T-cell (primary cell): ENCODE data around the gene MACC1. TPM values are rescaled to one million over a fixed set of nuclear protein-coding genes. Genes with fewer than 3 reads are reported as not detected.

ENCODE experiments used
- ATAC-seq, 4 experiments: fragments of 200-7000 bp in 3 of 4; fragments of 150-1000 bp in 1 of 4; cut with Tn5 transposase; replicated peaks in 1 of 4; 1 replicate in 3 of 4; 2 replicates in 1 of 4; pipeline ENCODE4 v1.10.0; 2021; ENCODE audit warnings: moderate library complexity in 3 of 4, mild to moderate bottlenecking in 2 of 4, moderate number of reproducible peaks in 1 of 4
- CTCF ChIA-PET, 2 donors: fragments of 300-600 bp; sonication (Branson Sonifier 250); formaldehyde crosslinking; loops; one replicate each; lab custom pipeline; 2022; ENCODE audit warnings: antibody characterized with exemption in 2 of 2; lab: Charles Lee
- POLR2A ChIA-PET, 2 donors: fragments of 300-600 bp; sonication (Branson Sonifier 250); formaldehyde crosslinking; loops; one replicate each; lab custom pipeline; 2022; ENCODE audit warnings: antibody characterized with exemption in 2 of 2; lab: Charles Lee
- DNase-seq, 35 experiments: peaks; one replicate each; pipeline versions ENCODE4 v3.0.0 to v3.0.0-alpha.2; 2013 to 2023
- H3K27ac ChIP-seq: one replicate; pipeline ENCODE4 v1.5.1; 2013; ENCODE audit warnings: low read length
- H3K27me3 ChIP-seq, 2 experiments: replicated peaks in 1 of 2; 1 replicate in 1 of 2; 2 replicates in 1 of 2; pipeline versions ENCODE4 v1.6.1 to v1.7.0; 2013; ENCODE audit warnings: low read length in 1 of 2, mixed read lengths in 1 of 2; ENCODE audit not compliant: control insufficient read depth in 2 of 2, insufficient read depth in 2 of 2; ENCODE audit errors: extremely low read depth in 1 of 2
- H3K36me3 ChIP-seq, 2 donors: 1 replicate in 1 of 2; 2 replicates in 1 of 2; pipeline versions ENCODE4 v1.6.1 to v1.7.0; 2013; ENCODE audit warnings: low read length in 1 of 2; ENCODE audit not compliant: control insufficient read depth in 2 of 2, insufficient read depth in 1 of 2; ENCODE audit errors: extremely low read depth in 1 of 2
- H3K4me1 ChIP-seq, 2 experiments: 1 replicate in 1 of 2; 2 replicates in 1 of 2; pipeline versions ENCODE4 v1.6.1 to v1.7.0; 2013; ENCODE audit warnings: low read length in 2 of 2, mixed read lengths in 1 of 2; ENCODE audit not compliant: insufficient read depth in 2 of 2, control insufficient read depth in 1 of 2; ENCODE audit errors: extremely low read depth in 1 of 2
- H3K4me3 ChIP-seq, 2 donors: 1 replicate in 1 of 2; 2 replicates in 1 of 2; pipeline versions ENCODE4 v1.5.1 to v1.7.0; 2013; ENCODE audit warnings: mild to moderate bottlenecking in 2 of 2, low read length in 1 of 2, moderate library complexity in 1 of 2; ENCODE audit not compliant: control insufficient read depth in 1 of 2; ENCODE audit errors: extremely low read depth in 1 of 2
- H3K9me3 ChIP-seq: 2 replicates; pipeline ENCODE4 v1.7.0; 2013
- H3K27ac Mint-ChIP-seq, 2 donors: one replicate each; pipeline ENCODE4 v1.8.0; 2020 to 2021; ENCODE audit warnings: mild to moderate bottlenecking in 2 of 2, mixed read lengths in 2 of 2
- H3K27me3 Mint-ChIP-seq, 2 donors: one replicate each; pipeline ENCODE4 v1.8.0; 2021 to 2022; ENCODE audit warnings: mixed read lengths in 2 of 2
- H3K36me3 Mint-ChIP-seq: one replicate; pipeline ENCODE4 v1.8.0; 2021; ENCODE audit warnings: mixed read lengths
- H3K4me1 Mint-ChIP-seq, 3 donors: one replicate each; pipeline ENCODE4 v1.8.0; 2020 to 2022; ENCODE audit warnings: mixed read lengths in 3 of 3, mild to moderate bottlenecking in 1 of 3
- H3K4me3 Mint-ChIP-seq, 3 donors: one replicate each; pipeline ENCODE4 v1.8.0; 2020 to 2022; ENCODE audit warnings: mild to moderate bottlenecking in 3 of 3, mixed read lengths in 3 of 3, moderate library complexity in 3 of 3
- H3K9me3 Mint-ChIP-seq, 3 donors: one replicate each; pipeline ENCODE4 v1.8.0; 2020 to 2022; ENCODE audit warnings: mixed read lengths in 3 of 3
- WGBS: methylation state at CpG from one replicate; pipeline ENCODE4 v1.1.5; 2013; ENCODE audit warnings: missing lambda C conversion rate; ENCODE audit not compliant: insufficient coverage; 5-methylcytosine and 5-hydroxymethylcytosine counted together
- total RNA-seq, 35 experiments: library from RNA in 6 of 35; stranded (reverse) in 6 of 35; fragments of 120-200 nt in 1 of 35; gene quantifications; one replicate each; pipeline versions ENCODE4 v1.2.1 to v1.2.4 and lab custom pipeline; 2013 to 2026

The MACC1 gene
- total RNA-seq, 5 donors from 2014 or later (not counting 1 experiment from before 2014, with no cell fraction given): 0.19 to 0.50 (median 0.39) TPM

DNA sequence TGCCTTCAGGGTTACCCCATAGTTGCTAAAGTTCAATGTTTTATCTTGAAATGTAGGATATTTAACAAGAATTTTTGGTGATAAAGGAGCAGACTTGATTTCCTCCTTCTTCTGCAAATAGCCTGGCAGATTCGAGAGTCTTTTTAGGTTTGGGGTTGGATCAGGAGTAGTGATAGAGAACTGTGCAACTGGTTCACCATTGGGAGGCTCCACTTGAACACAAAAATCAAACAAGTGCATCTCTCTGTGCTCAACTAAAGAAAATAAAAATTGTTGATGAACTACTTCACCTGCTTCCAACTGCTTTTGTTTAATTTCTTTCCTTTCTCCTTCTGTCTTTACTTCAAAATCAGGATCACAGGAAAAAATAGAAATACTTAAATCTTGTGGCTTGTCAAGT lies 58.5 kb downstream of the MACC1 start:
- no peaks in the 10 kb centered on the region for H3K36me3 ChIP-seq
- Mint-ChIP-seq H3K4me3 (no peak overlapping the region), H3K9me3 (no peaks in the 10 kb centered on the region), H3K27ac (no peak overlapping the region), H3K4me1 (no peaks in the 10 kb centered on the region), H3K36me3 (no peaks in the 10 kb centered on the region), H3K27me3 (no peaks in the 10 kb centered on the region)
- no peaks in the 10 kb centered on the region for H3K9me3 ChIP-seq
- ChIA-PET CTCF (no interaction called here), POLR2A (no interaction called here)
- WGBS: no CpG with 5 or more reads among the region's 1 CpG
- ATAC-seq: no peak
- H3K27ac ChIP-seq: no peak overlapping the region
- H3K4me3 ChIP-seq: no peak overlapping the region
- DNase-seq: no peak
- no peaks in the 10 kb centered on the region for H3K27me3 ChIP-seq
- no peaks in the 10 kb centered on the region for H3K4me1 ChIP-seq

- no peak overlapping the region for H3K27ac Mint-ChIP-seq
- Histone ChIP-seq H3K27me3 (no peaks in the 10 kb centered on the region), H3K36me3 (no peaks in the 10 kb centered on the region), H3K27ac (no peak overlapping the region), H3K4me1 (no peaks in the 10 kb centered on the region), H3K9me3 (no peaks in the 10 kb centered on the region), H3K4me3 (no peak overlapping the region)
- ChIA-PET POLR2A (no interaction called here), CTCF (no interaction called here)
- H3K27me3 Mint-ChIP-seq: no peaks in the 10 kb centered on the region
- no peaks in the 10 kb centered on the region for H3K4me1 Mint-ChIP-seq
- H3K9me3 Mint-ChIP-seq: peaks cover 0 to 2% (median 0%) of the 10 kb centered on the region in 3 donors
- no peak for DNase-seq
- no peak overlapping the region for H3K4me3 Mint-ChIP-seq
- no CpG with 5 or more reads among the region's 3 CpGs for WGBS
- no peak for ATAC-seq
- H3K36me3 Mint-ChIP-seq: no peaks in the 10 kb centered on the region
These were observed 59.7 kb downstream of the MACC1 start for GRCh38 chr7:20157456-20157855.

GRCh38 chr7:20153999-20154398 lies 63.2 kb downstream of the MACC1 start:
- no peaks in the 10 kb centered on the region for H3K4me1 Mint-ChIP-seq

DNA sequence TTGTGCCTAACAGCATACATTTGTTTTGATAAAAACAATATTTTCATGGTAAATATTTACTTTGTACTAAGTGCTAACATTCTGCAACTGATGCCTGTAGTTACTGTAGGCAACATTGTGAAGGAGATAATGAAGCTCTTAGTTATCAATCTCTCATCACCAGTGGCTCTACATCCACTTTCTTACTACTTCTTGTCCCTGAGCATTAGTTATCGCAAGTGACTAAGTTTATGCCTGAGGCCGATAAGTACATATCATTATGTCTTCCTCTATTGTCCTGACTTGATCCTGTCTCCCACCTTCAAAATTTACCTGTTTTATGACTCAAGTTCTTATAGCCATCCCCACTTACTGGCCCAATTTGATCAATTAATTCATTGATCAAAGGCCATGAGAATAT lies 63.6 kb downstream of the MACC1 start:
- no peak overlapping the region for H3K27ac ChIP-seq
- POLR2A ChIA-PET: no interaction called here
- H3K36me3 ChIP-seq: no peaks in the 10 kb centered on the region
- Mint-ChIP-seq H3K4me3 (no peak overlapping the region), H3K9me3 (peaks cover 0 to 5% (median 0%) of the 10 kb centered on the region in 3 donors), H3K36me3 (no peaks in the 10 kb centered on the region), H3K27me3 (no peaks in the 10 kb centered on the region), H3K4me1 (no peaks in the 10 kb centered on the region), H3K27ac (no peak overlapping the region)
- 94% methylated on average over 2 of the region's 2 CpGs for WGBS
- ATAC-seq (no peak), DNase-seq (no peak)
- H3K9me3 ChIP-seq: no peaks in the 10 kb centered on the region
- H3K27me3 ChIP-seq: no peaks in the 10 kb centered on the region
- H3K4me1 ChIP-seq: no peaks in the 10 kb centered on the region
- H3K4me3 ChIP-seq: no peak overlapping the region
- CTCF ChIA-PET: no interaction called here

More at GRCh38 chr7:20153999-20154398, 63.2 kb downstream of the MACC1 start:
- Mint-ChIP-seq H3K36me3 (no peaks in the 10 kb centered on the region), H3K4me3 (no peak overlapping the region), H3K27ac (no peak overlapping the region), H3K9me3 (peaks cover 0 to 5% (median 0%) of the 10 kb centered on the region in 3 donors), H3K27me3 (no peaks in the 10 kb centered on the region)
- Histone ChIP-seq H3K27me3 (no peaks in the 10 kb centered on the region), H3K9me3 (no peaks in the 10 kb centered on the region), H3K4me3 (no peak overlapping the region), H3K27ac (no peak overlapping the region), H3K4me1 (no peaks in the 10 kb centered on the region), H3K36me3 (no peaks in the 10 kb centered on the region)
- ChIA-PET POLR2A (no interaction called here), CTCF (no interaction called here)
- no peak for ATAC-seq
- no peak for DNase-seq
- 70% methylated on average over 2 of the region's 5 CpGs for WGBS

- Mint-ChIP-seq H3K4me3 (no peak overlapping the region), H3K9me3 (peaks cover 0 to 5% (median 0%) of the 10 kb centered on the region in 3 donors), H3K36me3 (no peaks in the 10 kb centered on the region), H3K4me1 (no peaks in the 10 kb centered on the region), H3K27me3 (no peaks in the 10 kb centered on the region), H3K27ac (no peak overlapping the region)
- DNase-seq (no peak), ATAC-seq (no peak)
- no peaks in the 10 kb centered on the region for H3K36me3 ChIP-seq
- POLR2A ChIA-PET: no interaction called here
- no peak overlapping the region for H3K27ac ChIP-seq
- H3K4me1 ChIP-seq: no peaks in the 10 kb centered on the region
- no peaks in the 10 kb centered on the region for H3K27me3 ChIP-seq
- CTCF ChIA-PET: no interaction called here
- no peak overlapping the region for H3K4me3 ChIP-seq
- H3K9me3 ChIP-seq: no peaks in the 10 kb centered on the region
These were observed 64.7 kb downstream of the MACC1 start for GRCh38 chr7:20152511-20152910.

GRCh38 chr7:20151708-20152456 lies 65.3 kb downstream of the MACC1 start:
- Histone ChIP-seq H3K9me3 (no peaks in the 10 kb centered on the region), H3K27ac (no peak overlapping the region), H3K27me3 (no peaks in the 10 kb centered on the region), H3K4me3 (no peak overlapping the region), H3K4me1 (no peaks in the 10 kb centered on the region), H3K36me3 (no peaks in the 10 kb centered on the region)
- no peaks in the 10 kb centered on the region for H3K27me3 Mint-ChIP-seq
- DNase-seq (no peak), ATAC-seq (no peak)
- WGBS: no CpG with 5 or more reads among the region's 4 CpGs
- H3K9me3 Mint-ChIP-seq: peaks cover 0 to 5% (median 0%) of the 10 kb centered on the region in 3 donors
- no peaks in the 10 kb centered on the region for H3K4me1 Mint-ChIP-seq
- ChIA-PET CTCF (interaction anchor here in 1 of 2 donors (0.6 kb wide), 1 partner anchor 159 kb away, joined by 3 read pairs; no protein-coding TSS in a partner anchor), POLR2A (no interaction called here)
- H3K27ac Mint-ChIP-seq: no peak overlapping the region
- H3K4me3 Mint-ChIP-seq: no peak overlapping the region
- no peaks in the 10 kb centered on the region for H3K36me3 Mint-ChIP-seq
